Ectodermal cell (in vitro differentiated cells): ENCODE data around the gene NCAPH2.

Experiments used
- H3K27ac ChIP-seq: 2 replicates; pipeline ENCODE4 v1.7.0; 2013; ENCODE audit warnings: mild to moderate bottlenecking, low read depth, low read length; ENCODE audit not compliant: insufficient read depth, poor library complexity, severe bottlenecking
- H3K27me3 ChIP-seq: 2 replicates; pipeline ENCODE4 v1.7.0; 2013; ENCODE audit warnings: mild to moderate bottlenecking, low read length; ENCODE audit not compliant: insufficient read depth, control insufficient read depth, poor library complexity, severe bottlenecking
- H3K36me3 ChIP-seq: one replicate; pipeline ENCODE4 v1.7.0; 2013; ENCODE audit warnings: low read length; ENCODE audit not compliant: control insufficient read depth, insufficient read depth
- H3K4me1 ChIP-seq: one replicate; pipeline ENCODE4 v1.7.0; 2013; ENCODE audit warnings: low read length; ENCODE audit not compliant: control insufficient read depth, insufficient read depth
- H3K4me3 ChIP-seq: 2 replicates; pipeline ENCODE4 v1.7.0; 2013; ENCODE audit warnings: low read depth, low read length, control low read depth; ENCODE audit not compliant: insufficient read depth
- H3K9me3 ChIP-seq: 2 replicates; pipeline ENCODE4 v1.7.0; 2013; ENCODE audit warnings: mild to moderate bottlenecking, low read length, moderate library complexity; ENCODE audit not compliant: control insufficient read depth
- WGBS, 2 experiments: methylation state at CpG; one replicate each; pipeline ENCODE4 v1.1.7; 2013; ENCODE audit warnings: missing lambda C conversion rate in 2 of 2; 5-methylcytosine and 5-hydroxymethylcytosine counted together

The NCAPH2 gene

DNA sequence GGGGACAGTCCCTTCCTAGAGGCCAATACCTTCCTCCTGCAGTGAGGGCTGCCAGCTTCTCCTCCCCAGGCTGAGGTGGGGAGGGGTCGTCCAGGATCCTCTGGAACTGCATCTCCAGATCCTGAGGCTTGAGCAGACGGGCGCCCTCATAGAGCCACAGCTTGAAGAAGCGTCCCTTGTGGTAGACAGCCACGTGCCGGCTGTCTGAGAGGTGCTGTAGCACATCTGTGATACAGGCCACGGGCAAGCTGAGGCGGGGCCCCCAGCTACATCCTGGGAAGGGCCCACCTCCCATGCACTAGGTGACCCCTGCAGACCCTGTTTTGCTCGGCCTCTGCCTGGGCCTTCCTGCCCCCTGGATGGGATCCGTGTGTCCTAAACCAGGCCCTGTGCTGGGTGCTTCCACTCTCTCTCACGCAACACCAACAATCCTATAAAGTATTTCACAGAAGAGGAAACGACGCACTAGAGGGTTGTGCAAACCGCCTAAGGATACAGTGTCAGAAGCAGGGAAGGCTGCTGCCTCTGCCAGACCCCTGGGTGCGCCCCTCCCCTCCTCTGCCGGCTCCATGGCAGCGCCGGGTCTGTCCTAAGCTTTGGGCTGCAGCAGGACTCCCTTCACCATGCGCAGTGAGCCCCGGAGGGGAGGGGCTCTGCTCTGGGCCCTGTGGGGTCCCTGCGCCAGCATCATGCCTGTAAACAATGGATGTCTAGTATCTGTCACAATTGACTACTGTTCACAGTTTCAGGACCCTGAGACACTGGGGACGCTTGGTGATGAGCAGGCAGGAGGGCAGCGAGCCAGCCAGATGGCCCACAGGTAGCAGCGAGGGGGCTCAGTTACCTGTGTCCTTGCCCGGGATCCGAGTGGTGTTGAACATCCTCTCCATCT is 65.7 kb downstream of the NCAPH2 start:
- Histone ChIP-seq H3K4me1 (no peaks in the 10 kb centered on the region), H3K36me3 (peaks cover 35% of the 10 kb centered on the region), H3K27me3 (no peaks in the 10 kb centered on the region), H3K27ac (no peak overlapping the region), H3K4me3 (no peak overlapping the region), H3K9me3 (no peaks in the 10 kb centered on the region)
- WGBS, 2 experiments, result 95% methylated on average over 26 of the region's 26 CpGs

DNA sequence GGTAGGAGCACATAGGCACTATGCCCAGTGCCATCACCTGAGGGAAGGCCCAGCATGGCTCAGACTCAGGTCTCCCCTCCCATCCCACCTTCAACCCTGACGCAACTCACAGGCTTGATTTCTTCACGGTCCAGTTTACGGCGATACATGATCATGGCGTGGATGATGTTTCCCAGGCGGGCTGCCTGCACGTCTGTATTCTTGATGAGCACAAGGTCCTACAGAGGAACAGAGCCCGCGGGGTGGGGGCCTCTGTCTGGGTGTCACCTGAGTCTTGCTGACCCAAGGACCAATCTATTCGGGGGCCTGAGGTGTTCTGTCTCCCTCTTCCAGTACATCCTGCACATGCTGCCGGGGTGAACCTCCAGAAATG is 66.3 kb downstream of the NCAPH2 start:
- Histone ChIP-seq H3K27ac (no peak overlapping the region), H3K9me3 (no peaks in the 10 kb centered on the region), H3K4me1 (no peaks in the 10 kb centered on the region), H3K36me3 (peaks cover 34% of the 10 kb centered on the region), H3K4me3 (no peak overlapping the region), H3K27me3 (no peaks in the 10 kb centered on the region)
- WGBS, 2 experiments, result 93 to 97% methylated on average over 11 of the region's 11 CpGs
